ENCODE results near the gene SIGLEC11.
"Not testable (repeated sequence)": the region's sequence is repeated elsewhere in the genome, so short reads cannot be mapped to it uniquely, and the experiment has no call there.

Gene SIGLEC11

DNA sequence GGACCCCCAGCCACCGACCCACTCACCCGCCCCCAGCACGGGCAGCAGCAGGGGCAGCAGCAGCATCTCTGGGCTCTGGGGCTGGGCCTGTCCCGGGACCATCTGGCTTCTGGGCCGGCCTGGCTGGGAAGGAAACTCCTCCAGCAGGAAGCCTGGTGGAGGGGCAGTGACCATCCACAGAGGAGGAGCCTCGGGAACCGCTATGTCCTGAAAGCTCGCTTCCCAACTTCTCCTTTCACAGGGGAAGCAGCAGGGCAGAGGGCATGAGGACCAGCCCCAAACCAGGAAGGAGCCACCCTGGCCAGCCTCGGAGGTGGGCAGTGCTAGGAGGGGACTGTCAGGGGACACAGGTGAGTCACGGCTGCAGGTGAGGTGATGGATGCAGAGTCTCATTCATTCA, at the start of gene SIGLEC11:
SIGLEC11 (minus strand) TSS at position 193 of the 400 bp plus-strand sequence; CDS start at position 102, 91 bp downstream.
- H3K4me3 ChIP-seq (ENCODE audit: low read depth, low read length) = not testable (repeated sequence)

DNA sequence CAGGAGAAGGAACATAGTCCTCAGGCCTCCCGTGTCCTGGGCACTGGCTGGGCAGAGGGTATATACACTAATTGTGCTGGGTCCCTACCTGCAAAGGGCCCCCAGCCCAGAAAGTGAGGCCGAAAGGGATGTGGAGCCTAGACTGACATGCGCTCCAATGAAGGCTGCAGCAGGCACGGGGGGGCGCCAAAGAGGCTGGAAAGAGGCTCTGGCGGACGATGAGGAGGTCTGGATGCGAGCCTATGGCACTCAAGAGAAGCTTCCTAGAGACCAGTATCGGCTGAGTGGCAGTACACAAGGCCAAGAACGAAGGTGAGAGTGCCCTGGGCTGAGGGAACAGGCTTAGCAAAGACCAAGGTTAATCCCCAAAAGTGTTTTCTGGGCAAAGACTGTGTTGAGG, 47.6 kb upstream of the SIGLEC11 start:
- no peak overlapping the region for H3K4me3 ChIP-seq (ENCODE audit: low read depth, low read length)

GRCh38 chr19:50007947-50008346, 47.0 kb upstream of the SIGLEC11 start:
- H3K4me3 ChIP-seq (ENCODE audit: low read depth, low read length) = no peak overlapping the region

- no peak overlapping the region for H3K4me3 ChIP-seq (ENCODE audit: low read depth, low read length)
Observed at GRCh38 chr19:50007170-50007569, 46.2 kb upstream of the SIGLEC11 start.

GRCh38 chr19:50005428-50005827, 44.5 kb upstream of the SIGLEC11 start:
- no peak overlapping the region for H3K4me3 ChIP-seq (ENCODE audit: low read depth, low read length)

GRCh38 chr19:50003810-50004419, 42.9 kb upstream of the SIGLEC11 start:
- no peak overlapping the region for H3K4me3 ChIP-seq (ENCODE audit: low read depth, low read length)

- H3K4me3 ChIP-seq (ENCODE audit: low read depth, low read length) = no peak overlapping the region
Observed at GRCh38 chr19:50003254-50003788, 42.3 kb upstream of the SIGLEC11 start.

DNA sequence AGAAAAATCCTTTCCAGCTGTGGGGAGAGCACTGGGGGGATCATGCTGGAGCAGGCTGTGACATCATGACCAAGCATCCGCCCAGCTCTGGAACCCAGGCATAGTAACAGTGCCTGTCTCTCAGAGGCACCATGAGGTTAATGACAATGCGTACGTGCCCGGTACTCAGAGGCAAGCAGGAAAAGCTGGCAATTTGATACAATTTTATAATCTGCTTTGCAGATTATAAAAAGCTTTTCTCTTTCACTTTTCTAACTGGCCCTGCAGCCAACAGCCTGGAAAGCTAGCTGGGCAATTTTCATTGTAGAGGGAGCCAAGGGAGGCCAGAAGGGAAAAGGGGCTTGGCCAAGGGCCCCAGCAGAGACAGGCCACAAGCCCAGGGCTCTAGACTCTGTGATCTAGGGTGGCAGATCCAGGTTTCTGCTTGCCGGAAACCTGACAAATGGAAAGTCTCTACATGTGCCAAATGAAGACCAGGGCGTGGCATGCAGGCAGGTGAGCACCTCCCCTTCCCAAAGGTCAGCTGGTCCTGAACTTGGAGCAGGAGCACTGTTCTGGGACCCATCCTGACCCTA, 41.5 kb upstream of the SIGLEC11 start:
- H3K4me3 ChIP-seq (ENCODE audit: low read depth, low read length) = no peak overlapping the region

DNA sequence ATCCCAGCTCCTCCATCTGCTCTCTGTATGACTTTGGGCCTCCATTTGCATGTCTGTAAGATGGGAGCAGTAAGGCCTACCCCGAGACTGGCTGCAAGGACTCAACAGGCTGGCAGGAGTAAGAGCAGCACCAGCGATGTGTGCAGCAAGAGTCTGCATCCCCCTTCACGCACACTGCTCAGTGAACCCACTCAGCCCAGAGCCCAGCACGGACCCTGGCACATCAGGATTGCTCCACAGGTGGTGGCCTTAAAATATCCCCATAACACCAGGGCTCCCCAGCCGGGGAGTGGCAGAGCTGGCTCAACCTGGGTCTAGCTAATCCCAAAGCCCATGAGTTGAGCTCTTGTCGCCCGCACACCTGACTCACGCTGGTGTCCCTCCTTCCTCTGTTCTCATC, 40.8 kb upstream of the SIGLEC11 start:
- no peak overlapping the region for H3K4me3 ChIP-seq (ENCODE audit: low read depth, low read length)

- no peak overlapping the region for H3K4me3 ChIP-seq (ENCODE audit: low read depth, low read length)
Observed at GRCh38 chr19:50000841-50001557, 40.0 kb upstream of the SIGLEC11 start.

DNA sequence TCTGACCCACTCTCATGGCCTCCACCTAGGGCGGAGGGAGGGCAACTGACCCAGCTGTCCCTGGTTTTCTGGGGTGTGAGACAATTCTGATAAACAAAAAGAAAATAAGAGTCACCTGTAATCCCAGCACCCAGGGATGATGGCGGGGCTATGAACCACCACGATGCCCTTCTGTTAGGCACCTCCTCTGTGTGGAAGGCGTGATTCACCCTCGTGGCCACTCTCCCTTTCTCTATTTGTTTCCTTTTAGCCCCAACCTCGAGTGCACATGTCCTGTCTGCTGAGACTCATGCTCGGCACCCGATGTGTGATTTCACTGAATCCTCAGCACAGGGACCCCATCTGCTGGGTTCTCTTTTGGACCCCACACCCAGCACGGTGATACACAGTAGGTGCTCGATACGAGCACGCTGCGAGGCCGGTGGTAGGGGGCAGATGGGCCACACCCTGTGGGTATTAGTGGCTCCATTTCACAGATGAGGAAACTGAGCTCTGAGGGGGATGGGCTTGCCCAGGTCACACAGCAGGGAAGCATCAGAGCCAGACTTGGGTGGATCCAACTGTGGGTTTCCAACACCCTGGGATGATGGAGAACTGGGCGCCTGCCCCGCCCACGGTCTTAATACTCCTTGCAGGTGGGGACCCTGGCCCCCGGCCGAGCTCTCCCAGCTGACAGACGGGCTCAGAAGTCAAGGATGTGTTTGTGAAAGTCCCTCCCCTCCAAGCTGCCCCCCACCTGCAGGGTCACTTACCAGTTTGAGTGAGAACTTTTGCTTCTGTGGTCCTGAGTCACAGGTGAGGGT, 39.3 kb upstream of the SIGLEC11 start:
- H3K4me3 ChIP-seq (ENCODE audit: low read depth, low read length) = no peak overlapping the region

DNA sequence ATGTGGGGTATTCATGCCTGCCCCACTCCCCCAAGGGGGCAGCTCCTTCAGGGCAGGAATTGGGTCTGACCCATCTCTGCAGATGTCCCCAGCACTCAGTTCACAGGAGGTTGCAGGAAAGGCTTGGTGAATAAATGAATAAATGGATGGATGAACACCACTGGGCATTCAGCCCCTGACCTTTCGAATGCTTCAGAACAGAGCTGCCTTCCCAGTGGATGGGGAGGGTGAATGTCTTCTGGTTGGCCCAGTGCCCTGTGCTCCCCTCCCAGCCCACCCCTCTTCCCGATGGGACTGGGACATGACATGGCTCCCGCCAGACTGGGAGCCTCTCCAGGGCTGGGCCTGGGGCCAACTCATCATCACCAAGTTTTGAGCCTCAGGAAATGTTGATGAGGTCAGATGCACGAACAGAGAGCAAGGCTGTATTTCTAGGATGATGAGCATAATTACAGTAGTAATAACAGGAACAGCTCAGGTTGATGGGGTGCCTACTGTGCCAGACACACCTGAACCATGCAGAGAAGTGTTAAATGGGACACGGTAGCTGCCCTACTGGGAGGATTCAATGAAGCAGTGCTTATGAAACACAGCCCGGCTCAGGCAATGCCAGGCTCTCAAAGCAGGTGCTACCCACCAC, 38.5 kb upstream of the SIGLEC11 start:
- no peak overlapping the region for H3K4me3 ChIP-seq (ENCODE audit: low read depth, low read length)

DNA sequence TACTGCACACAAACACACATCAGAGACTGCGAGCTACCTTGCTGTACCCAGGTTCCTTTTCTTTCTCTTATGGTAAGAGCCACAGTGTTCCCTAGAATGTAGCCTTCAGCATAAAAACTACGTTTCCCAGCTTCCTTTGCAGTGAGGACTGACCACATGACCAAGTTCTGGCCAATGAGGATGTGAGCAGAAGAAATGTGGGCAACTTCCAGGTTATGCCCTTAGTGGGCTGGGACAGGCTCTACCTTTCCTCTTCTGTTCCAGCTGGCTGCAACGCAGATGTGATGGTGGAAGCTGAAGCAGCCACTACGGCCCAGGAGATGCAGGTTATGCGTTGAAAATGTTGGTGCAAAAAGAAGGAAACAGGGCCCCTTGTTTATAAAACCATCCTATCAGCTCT, 36.7 kb upstream of the SIGLEC11 start:
- no peak overlapping the region for H3K4me3 ChIP-seq (ENCODE audit: low read depth, low read length)

GRCh38 chr19:49988433-49988832, 27.5 kb upstream of the SIGLEC11 start:
- H3K4me3 ChIP-seq (ENCODE audit: low read depth, low read length) = no peak overlapping the region

- H3K4me3 ChIP-seq (ENCODE audit: low read depth, low read length) = no peak overlapping the region
Observed at GRCh38 chr19:49988007-49988406, 27.0 kb upstream of the SIGLEC11 start.

DNA sequence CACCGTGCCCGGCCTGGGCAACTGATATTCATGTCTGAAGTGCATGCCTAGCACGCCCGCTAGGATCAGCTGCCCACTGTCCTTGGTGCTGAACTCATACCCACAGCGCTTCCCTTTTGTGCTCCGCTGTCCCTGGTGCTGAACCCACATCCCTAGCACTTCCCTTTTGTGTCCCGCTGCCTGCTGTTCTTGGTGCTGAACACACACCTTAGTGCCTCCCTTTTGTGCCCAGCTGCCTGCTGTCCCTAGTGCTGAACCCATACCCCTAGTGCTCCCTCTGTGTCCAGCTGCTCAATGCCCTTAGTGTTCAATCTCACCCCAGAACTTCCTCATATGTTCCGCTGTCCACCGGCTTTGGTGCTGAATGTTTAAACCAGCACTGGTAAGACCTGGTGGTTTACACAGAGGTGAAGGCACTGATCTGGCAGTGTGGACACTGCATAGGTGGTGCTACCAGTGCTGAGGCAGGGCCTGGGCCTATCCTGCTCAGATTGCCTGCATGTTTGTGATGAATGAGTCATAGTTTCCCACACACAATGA, 26.3 kb upstream of the SIGLEC11 start:
- no peak overlapping the region for H3K4me3 ChIP-seq (ENCODE audit: low read depth, low read length)

DNA sequence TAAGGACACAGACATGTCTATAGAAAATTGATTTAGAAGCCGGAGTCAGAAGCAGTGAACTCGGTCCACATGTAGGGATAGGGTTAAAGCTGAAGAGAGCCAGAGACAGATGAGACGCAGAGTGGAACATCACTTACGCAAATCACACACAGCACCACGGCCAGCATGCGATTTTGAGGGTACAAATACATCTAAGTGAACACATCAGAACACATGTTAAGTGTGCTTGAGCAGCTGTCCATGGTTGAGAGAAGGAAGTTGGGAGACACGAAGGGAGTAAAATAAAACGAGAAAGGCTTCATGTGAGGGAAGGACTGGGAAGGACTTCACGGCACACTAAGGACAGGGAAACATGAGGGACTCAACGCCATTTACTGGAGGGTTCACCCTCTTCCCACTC, 25.4 kb upstream of the SIGLEC11 start:
- H3K4me3 ChIP-seq (ENCODE audit: low read depth, low read length) = no peak overlapping the region

- H3K4me3 ChIP-seq (ENCODE audit: low read depth, low read length) = no peak overlapping the region
Observed at GRCh38 chr19:49985871-49986270, 24.9 kb upstream of the SIGLEC11 start.

DNA sequence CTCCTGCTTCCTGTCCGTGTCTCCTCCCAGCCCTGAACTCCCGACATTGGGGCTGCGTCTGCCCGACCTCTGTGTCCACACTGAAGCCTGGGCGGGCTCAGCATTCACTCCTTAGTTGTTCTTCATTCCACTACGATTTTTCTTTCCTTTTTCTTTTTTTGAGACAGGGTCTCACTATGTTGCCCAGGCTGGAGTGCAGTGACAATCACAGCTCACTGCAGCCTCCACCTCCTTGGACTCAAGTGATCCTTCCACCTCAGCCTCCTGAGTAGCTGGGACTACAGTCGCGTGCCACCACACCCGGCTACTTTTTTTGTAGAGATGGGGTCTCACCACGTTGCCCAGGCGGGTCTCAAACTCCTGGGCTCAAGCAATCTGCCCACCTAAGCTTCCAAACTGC, 23.5 kb upstream of the SIGLEC11 start:
- no peak overlapping the region for H3K4me3 ChIP-seq (ENCODE audit: low read depth, low read length)

DNA sequence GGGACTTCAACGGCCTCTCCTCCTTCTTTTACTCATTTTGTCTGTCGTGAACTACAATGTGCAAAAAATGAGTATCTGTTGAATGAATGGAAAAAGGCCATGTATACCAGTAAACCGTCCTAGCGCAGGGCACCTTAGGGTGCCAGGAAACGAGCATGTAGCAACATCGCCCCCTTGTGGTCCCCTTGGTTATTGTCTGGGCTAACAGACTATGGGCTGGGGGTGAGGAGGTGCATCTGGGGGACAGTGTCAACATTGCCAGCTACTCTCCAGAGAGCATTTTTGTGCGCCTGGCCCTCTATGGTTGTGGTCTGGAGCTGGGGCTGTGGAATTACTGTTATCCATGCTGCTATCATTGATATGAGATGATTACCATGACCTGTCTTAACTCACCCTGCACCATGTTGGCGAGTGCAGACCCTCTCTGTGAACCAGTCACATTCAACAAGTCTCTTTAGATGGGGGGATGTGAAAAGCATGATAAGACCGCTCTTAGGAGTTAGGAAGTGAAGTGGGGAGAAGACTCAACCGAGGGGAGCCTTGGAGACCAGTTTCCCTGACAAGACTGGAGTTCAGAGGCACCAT, 22.8 kb upstream of the SIGLEC11 start:
- H3K4me3 ChIP-seq (ENCODE audit: low read depth, low read length) = no peak overlapping the region
